ENCODE results near the gene CMIP. TPM values are rescaled to one million over a fixed set of nuclear protein-coding genes. Genes with fewer than 3 reads are reported as not detected.
"Not testable (repeated sequence)": the region's sequence is repeated elsewhere in the genome, so short reads cannot be mapped to it uniquely, and the experiment has no call there.

CMIP gene
- total RNA-seq, 4 donors from 2014 or later: 16.7 to 104 (median 43.6) TPM

DNA sequence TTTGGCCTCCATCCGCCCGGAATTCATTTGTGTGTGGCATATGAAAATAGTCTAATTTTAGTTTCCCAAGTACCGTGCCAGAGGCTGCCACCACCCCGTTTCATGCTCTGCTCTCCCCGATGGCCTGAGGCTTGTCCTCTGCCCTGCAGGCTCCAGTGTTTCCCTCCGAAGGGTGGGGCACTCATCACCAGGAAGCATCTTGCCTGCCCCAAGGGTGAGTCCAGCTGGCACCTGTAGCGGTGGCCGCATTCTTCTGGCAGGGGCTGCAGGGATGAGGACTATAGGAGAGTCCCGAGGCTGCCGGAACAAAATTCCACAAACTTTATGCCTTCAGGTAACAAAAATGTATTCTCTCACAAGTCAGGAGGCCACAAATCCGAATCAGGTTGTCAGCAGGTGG, 23.1 kb upstream of the CMIP start:
- Histone ChIP-seq H3K36me3 (no peaks in the 10 kb centered on the region), H3K4me3 (no peak overlapping the region), H3K4me1 (no peaks in the 10 kb centered on the region), H3K9me3 (no peaks in the 10 kb centered on the region), H3K27me3 (no peaks in the 10 kb centered on the region), H3K27ac (no peak overlapping the region)
- intact Hi-C loops (cut with DNase I; ENCODE audit: low total_unique reads): no loop called here
- no peak for TF ChIP-seq POLR2A (IDR thresholded peaks at IDR 0.05)
- TF ChIP-seq, protein P1, sequence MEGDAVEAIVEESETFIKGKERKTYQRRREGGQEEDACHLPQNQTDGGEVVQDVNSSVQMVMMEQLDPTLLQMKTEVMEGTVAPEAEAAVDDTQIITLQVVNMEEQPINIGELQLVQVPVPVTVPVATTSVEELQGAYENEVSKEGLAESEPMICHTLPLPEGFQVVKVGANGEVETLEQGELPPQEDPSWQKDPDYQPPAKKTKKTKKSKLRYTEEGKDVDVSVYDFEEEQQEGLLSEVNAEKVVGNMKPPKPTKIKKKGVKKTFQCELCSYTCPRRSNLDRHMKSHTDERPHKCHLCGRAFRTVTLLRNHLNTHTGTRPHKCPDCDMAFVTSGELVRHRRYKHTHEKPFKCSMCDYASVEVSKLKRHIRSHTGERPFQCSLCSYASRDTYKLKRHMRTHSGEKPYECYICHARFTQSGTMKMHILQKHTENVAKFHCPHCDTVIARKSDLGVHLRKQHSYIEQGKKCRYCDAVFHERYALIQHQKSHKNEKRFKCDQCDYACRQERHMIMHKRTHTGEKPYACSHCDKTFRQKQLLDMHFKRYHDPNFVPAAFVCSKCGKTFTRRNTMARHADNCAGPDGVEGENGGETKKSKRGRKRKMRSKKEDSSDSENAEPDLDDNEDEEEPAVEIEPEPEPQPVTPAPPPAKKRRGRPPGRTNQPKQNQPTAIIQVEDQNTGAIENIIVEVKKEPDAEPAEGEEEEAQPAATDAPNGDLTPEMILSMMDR (IDR thresholded peaks at IDR 0.05): no peak
- DNase-seq: no peak

DNA sequence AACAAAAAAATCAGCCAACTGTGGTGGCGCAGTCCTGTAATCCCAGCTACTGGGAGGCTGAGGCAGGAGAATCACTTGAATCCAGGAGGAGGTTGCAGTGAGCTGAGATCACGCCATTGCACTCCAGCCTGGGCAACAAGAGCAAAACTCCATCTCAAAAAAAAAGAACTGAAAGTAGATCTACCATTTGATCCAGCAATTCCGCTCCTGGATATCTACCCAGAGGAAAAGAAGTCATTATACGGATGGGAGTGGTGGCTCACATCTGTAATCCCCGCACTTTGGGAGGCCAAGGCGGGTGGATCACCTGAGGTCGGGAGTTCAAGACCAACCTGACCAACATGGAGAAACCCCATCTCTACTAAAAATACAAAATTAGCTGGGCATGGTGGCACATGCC, 22.5 kb upstream of the CMIP start:
- H3K9me3 ChIP-seq; H3K36me3 ChIP-seq; DNase-seq; H3K27ac ChIP-seq; H3K27me3 ChIP-seq; H3K4me1 ChIP-seq; H3K4me3 ChIP-seq; intact Hi-C loops (cut with DNase I; ENCODE audit: low total_unique reads): not testable (repeated sequence)

DNA sequence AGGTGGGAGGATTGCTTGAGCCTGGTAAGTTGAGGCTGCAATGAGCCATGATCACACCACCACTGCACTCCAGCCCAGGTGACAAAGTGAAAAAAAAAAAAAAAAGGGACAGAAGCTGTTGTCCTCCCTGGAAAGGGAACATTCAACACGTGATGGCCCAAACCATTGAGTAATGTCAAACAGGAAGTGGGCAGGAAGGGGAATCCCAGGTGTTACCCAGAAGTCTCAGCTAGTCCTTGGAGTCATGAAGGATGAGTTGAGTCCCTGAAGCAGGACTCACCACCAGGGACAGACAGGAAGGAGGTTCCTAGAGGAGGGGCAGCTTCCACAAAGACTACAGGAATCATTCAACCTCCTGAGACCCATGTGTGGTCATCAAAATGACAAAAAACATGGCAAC, 19.8 kb upstream of the CMIP start:
- H3K27ac ChIP-seq: no peak overlapping the region

DNA sequence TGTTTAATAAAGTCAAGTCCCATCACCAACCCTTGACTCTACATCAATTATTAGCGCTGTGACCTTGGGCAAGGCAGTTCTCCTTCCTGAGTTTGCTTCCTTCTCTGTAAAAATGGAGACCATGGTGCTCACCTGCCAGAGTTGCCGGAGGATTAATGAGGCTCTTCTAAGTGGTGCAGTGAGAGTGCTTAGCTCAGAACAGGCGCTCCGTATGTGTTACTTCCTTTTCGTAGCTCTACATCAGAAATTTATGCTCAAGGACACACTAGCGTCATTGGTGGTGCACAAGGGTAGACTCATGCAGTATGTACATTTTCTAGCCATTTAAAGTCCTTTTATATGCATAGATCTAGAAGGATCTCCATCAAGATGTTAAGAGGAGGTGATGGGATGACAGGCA, 17.4 kb upstream of the CMIP start:
- no peaks in the 10 kb centered on the region for H3K9me3 ChIP-seq
- TF ChIP-seq, protein P1 (IDR thresholded peaks at IDR 0.05): no peak
- TF ChIP-seq POLR2A (IDR thresholded peaks at IDR 0.05): no peak

More for the DNA sequence above, 19.8 kb upstream of the CMIP start:
- H3K4me1 ChIP-seq: no peaks in the 10 kb centered on the region
- H3K4me3 ChIP-seq: no peak overlapping the region
- no peaks in the 10 kb centered on the region for H3K9me3 ChIP-seq
- no peak for DNase-seq
- TF ChIP-seq, protein P1 (IDR thresholded peaks at IDR 0.05): no peak
- no peak for TF ChIP-seq POLR2A (IDR thresholded peaks at IDR 0.05)
- no peaks in the 10 kb centered on the region for H3K27me3 ChIP-seq
- intact Hi-C loops (cut with DNase I; ENCODE audit: low total_unique reads): no loop called here
- no peaks in the 10 kb centered on the region for H3K36me3 ChIP-seq

DNA sequence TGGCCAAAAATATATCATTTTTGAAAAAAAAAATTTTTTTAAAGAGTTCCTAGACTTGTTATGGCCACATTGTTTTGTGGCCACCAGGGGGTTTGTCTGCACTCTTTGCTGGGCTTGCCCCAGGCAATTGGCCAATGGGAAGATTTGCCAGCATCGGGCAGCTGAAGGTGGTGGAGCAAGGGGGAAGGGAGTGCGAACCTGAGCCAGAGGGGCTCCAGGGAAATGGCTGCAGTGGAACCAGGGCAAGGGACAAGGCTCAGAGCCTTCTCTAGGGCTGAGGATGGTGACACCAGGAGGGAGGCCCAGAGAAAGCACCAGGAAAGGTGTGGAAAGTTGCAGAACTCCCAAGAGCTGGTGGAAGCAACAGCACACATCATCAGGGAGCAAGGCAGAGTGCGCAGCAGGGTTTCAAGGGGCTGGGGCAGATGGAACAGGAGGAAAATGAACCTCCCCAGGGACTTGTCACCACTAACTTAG, 15.5 kb upstream of the CMIP start:
- intact Hi-C loops (cut with DNase I; ENCODE audit: low total_unique reads): no loop called here
- no peak for DNase-seq
- TF ChIP-seq POLR2A (IDR thresholded peaks at IDR 0.05): no peak
- TF ChIP-seq, protein P1 (IDR thresholded peaks at IDR 0.05): peak in 3 of 4 experiments; percentile 21 to 35 (median 32)
- Histone ChIP-seq H3K4me1 (no peaks in the 10 kb centered on the region), H3K4me3 (no peak overlapping the region), H3K27ac (no peak overlapping the region), H3K9me3 (no peaks in the 10 kb centered on the region), H3K27me3 (no peaks in the 10 kb centered on the region), H3K36me3 (no peaks in the 10 kb centered on the region)

More for the DNA sequence above, 17.4 kb upstream of the CMIP start:
- Histone ChIP-seq H3K27ac (no peak overlapping the region), H3K36me3 (no peaks in the 10 kb centered on the region), H3K4me3 (no peak overlapping the region), H3K4me1 (no peaks in the 10 kb centered on the region), H3K27me3 (no peaks in the 10 kb centered on the region)
- intact Hi-C loops (cut with DNase I; ENCODE audit: low total_unique reads): no loop called here
- no peak for DNase-seq
